ENCODE measurements around the gene EXD3.

DNA sequence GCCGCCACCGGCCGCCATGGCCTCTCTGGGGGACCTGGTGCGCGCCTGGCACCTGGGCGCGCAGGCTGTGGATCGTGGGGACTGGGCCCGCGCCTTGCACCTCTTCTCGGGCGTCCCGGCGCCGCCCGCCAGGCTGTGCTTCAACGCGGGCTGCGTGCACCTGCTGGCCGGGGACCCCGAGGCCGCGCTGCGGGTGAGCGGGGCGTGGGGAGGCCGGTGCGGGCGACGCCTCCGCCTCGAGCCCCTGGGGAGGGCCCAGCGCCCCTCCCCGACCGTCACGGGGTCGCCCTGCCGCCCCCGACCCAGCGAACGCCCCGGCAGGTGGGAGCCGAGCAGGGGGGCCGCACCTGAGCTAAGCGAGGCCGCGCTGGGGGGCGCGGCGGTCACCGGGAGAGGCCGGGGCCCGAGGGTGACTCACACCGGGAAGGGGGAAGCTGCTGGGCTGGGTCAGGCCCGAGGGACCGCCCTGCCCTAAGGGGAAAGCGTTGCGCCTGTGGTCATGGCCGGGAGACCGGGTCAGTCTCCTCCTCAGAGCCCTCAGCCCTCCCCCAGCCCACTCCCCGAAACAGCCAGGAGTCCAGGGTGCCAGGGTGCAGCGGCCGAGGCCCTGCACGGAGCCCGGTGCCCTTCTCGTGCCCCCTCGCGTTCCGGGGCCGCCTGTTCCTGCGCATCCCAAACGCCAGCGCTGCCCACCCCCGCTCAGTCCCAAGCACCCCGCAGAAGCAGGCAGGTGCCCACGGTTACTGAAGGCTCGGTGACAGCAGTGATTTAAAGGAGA is 741 bp upstream of the EXD3 start:
- TF ChIP-seq POLR2A (IDR thresholded peaks at IDR 0.05) (no peak), CTCF (IDR thresholded peaks at IDR 0.05) (no peak)
